HEK293 (cell line): ENCODE data around the gene PGBD2.

Experiments
- CTCF ChIA-PET: fragments of 350-600 bp; formaldehyde crosslinking; extraction: SDS; loops from one replicate; lab custom pipeline; 2021; ENCODE audit warnings: antibody characterized with exemption; lab: Yijun Ruan, JAX
- POLR2A ChIA-PET: fragments of 300-600 bp; formaldehyde crosslinking; extraction: SDS; loops from one replicate; lab custom pipeline; 2020; ENCODE audit warnings: antibody characterized with exemption, inconsistent platforms; lab: Yijun Ruan, JAX
- H3K27ac ChIP-seq: fragments of 200-500 bp; sonication (Bioruptor generic); 2 replicates; pipeline ENCODE4 v1.5.1; 2014; ENCODE audit warnings: low read depth, low read length, control low read depth, inconsistent platforms; ENCODE audit errors: extremely low read depth
- H3K36me3 ChIP-seq, 2 experiments: fragments of 200-500 bp in 1 of 2; sonication (Bioruptor generic) in 1 of 2; 1 replicate in 1 of 2; 2 replicates in 1 of 2; pipeline ENCODE4 v1.5.1; 2014 to 2017; ENCODE audit warnings: inconsistent platforms in 2 of 2, low read length in 2 of 2; ENCODE audit not compliant: control insufficient read depth in 2 of 2, insufficient read depth in 1 of 2
- H3K4me1 ChIP-seq: fragments of 200-500 bp; sonication (Bioruptor generic); 2 replicates; pipeline ENCODE4 v1.5.1; 2014; ENCODE audit warnings: mild to moderate bottlenecking, low read length, inconsistent platforms; ENCODE audit not compliant: control insufficient read depth, insufficient read depth
- H3K4me3 ChIP-seq: 2 replicates; pipeline ENCODE4 v1.5.1; 2011; ENCODE audit warnings: low read depth, mild to moderate bottlenecking, control low read depth, low read length, moderate library complexity
- H3K9me3 ChIP-seq: fragments of 200-500 bp; sonication (Bioruptor generic); 2 replicates; pipeline ENCODE4 v1.5.1; 2014; ENCODE audit warnings: low read depth, low read length, inconsistent platforms; ENCODE audit not compliant: control insufficient read depth, insufficient read depth
- ATF2 ChIP-seq: fragments of 450-650 bp; formaldehyde crosslinking; IDR thresholded peaks from 2 replicates; pipeline ENCODE4 v1.5.1; 2016; ENCODE audit warnings: missing biosample characterization, missing genetic modification characterization, low read depth
- EGR2 ChIP-seq: fragments of 450-650 bp; formaldehyde crosslinking; IDR thresholded peaks from 2 replicates; pipeline ENCODE4 v1.5.1; 2016; ENCODE audit warnings: low read depth, missing biosample characterization, missing genetic modification characterization
- GLI2 ChIP-seq: fragments of 450-650 bp; formaldehyde crosslinking; IDR thresholded peaks from 2 replicates; pipeline ENCODE4; 2017; ENCODE audit warnings: missing biosample characterization, missing genetic modification characterization, low read depth, borderline replicate concordance
- IKZF3 ChIP-seq: fragments of 450-650 bp; IDR thresholded peaks from 2 replicates; pipeline ENCODE4 v1.5.0; 2018; ENCODE audit warnings: missing biosample characterization, mild to moderate bottlenecking, missing genetic modification characterization, moderate library complexity
- OVOL3 ChIP-seq: fragments of 450-650 bp; formaldehyde crosslinking; IDR thresholded peaks from 2 replicates; pipeline ENCODE4 v1.5.1; 2016; ENCODE audit warnings: missing biosample characterization, missing genetic modification characterization
- PATZ1 ChIP-seq: fragments of 450-650 bp; formaldehyde crosslinking; IDR thresholded peaks from 2 replicates; pipeline ENCODE4 v1.5.1; 2016; ENCODE audit warnings: missing biosample characterization, missing genetic modification characterization
- PRDM4 ChIP-seq: fragments of 450-650 bp; formaldehyde crosslinking; IDR thresholded peaks from 2 replicates; pipeline ENCODE4 v1.5.1; 2017; ENCODE audit warnings: missing biosample characterization, missing genetic modification characterization
- SP3 ChIP-seq: fragments of 450-650 bp; formaldehyde crosslinking; IDR thresholded peaks from 2 replicates; pipeline ENCODE4 v1.5.1; 2016; ENCODE audit warnings: missing biosample characterization, missing genetic modification characterization
- ZBTB26 ChIP-seq: fragments of 450-650 bp; formaldehyde crosslinking; optimal IDR thresholded peaks from 2 replicates; pipeline ENCODE3; 2016; ENCODE audit warnings: missing biosample characterization, mild to moderate bottlenecking, missing genetic modification characterization
- ZBTB48 ChIP-seq: fragments of 450-650 bp; formaldehyde crosslinking; IDR thresholded peaks from 2 replicates; pipeline ENCODE4 v1.5.1; 2016; ENCODE audit warnings: missing biosample characterization, missing genetic modification characterization
- ZFHX2 ChIP-seq: fragments of 450-650 bp; formaldehyde crosslinking; conservative IDR thresholded peaks from 2 replicates; pipeline ENCODE4 v1.5.1; 2016; ENCODE audit warnings: missing biosample characterization, missing genetic modification characterization
- ZFP69B ChIP-seq: fragments of 450-650 bp; formaldehyde crosslinking; IDR thresholded peaks from 2 replicates; pipeline ENCODE4 v1.5.1; 2016; ENCODE audit warnings: missing biosample characterization, missing genetic modification characterization
- ZNF169 ChIP-seq: fragments of 450-650 bp; formaldehyde crosslinking; IDR thresholded peaks from 2 replicates; pipeline ENCODE4 v1.5.1; 2016; ENCODE audit warnings: missing biosample characterization, missing genetic modification characterization
- ZNF473 ChIP-seq: fragments of 450-650 bp; formaldehyde crosslinking; IDR thresholded peaks from 2 replicates; pipeline ENCODE4 v1.5.1; 2017; ENCODE audit warnings: missing biosample characterization, missing genetic modification characterization
- ZNF529 ChIP-seq: fragments of 450-650 bp; formaldehyde crosslinking; IDR thresholded peaks from 2 replicates; pipeline ENCODE4 v1.5.1; 2017; ENCODE audit warnings: missing genetic modification characterization, missing biosample characterization; ENCODE audit not compliant: insufficient replicate concordance
- ZNF561 ChIP-seq: fragments of 450-650 bp; IDR thresholded peaks from 2 replicates; pipeline ENCODE4 v1.5.1; 2018; ENCODE audit warnings: missing biosample characterization, missing genetic modification characterization, borderline replicate concordance
- ZNF624 ChIP-seq: fragments of 450-650 bp; formaldehyde crosslinking; IDR thresholded peaks from 2 replicates; pipeline ENCODE4 v1.5.1; 2017; ENCODE audit warnings: missing biosample characterization, missing genetic modification characterization
- ZNF692 ChIP-seq: fragments of 450-650 bp; formaldehyde crosslinking; IDR thresholded peaks from 2 replicates; pipeline ENCODE4 v1.5.1; 2016; ENCODE audit warnings: missing biosample characterization, missing genetic modification characterization
- ZNF76 ChIP-seq: fragments of 450-650 bp; formaldehyde crosslinking; IDR thresholded peaks from 2 replicates; pipeline ENCODE4; 2016; ENCODE audit warnings: low read depth, missing biosample characterization, missing genetic modification characterization, borderline replicate concordance
- TF ChIP-seq, protein P1 (sequence below): fragments of 450-650 bp; formaldehyde crosslinking; IDR thresholded peaks from 2 replicates; pipeline ENCODE4 v1.5.1; 2016; ENCODE audit warnings: missing biosample characterization, missing genetic modification characterization

PGBD2 gene

GRCh38 chr1:248858096-248858890 is 47.7 kb upstream of the PGBD2 start:
- Histone ChIP-seq H3K4me3 (peak overlapping the region; percentile 49), H3K36me3 (peaks cover 0 to 39% of the 10 kb centered on the region in 2 experiments; a peak in 1 of 3 replicates), H3K9me3 (no peaks in the 10 kb centered on the region), H3K27ac (peak overlapping the region; percentile 44; the same call in 1 of the 2 replicates), H3K4me1 (no peaks in the 10 kb centered on the region)
- TF ChIP-seq ZNF473 (tag by site-specific recombination), result no peak
- TF ChIP-seq GLI2, result no peak
- 0 out of 2 replicates have a peak, but pooled peaks have one; percentile 32 for TF ChIP-seq ZBTB48 (tag by site-specific recombination)
- no peak for TF ChIP-seq ZFHX2 (tag by site-specific recombination)
- TF ChIP-seq ZNF529, result no peak
- peak; percentile 34; the same call in 1 of the 2 replicates for TF ChIP-seq PATZ1 (tag by site-specific recombination)
- TF ChIP-seq OVOL3 (tag by site-specific recombination), result no peak
- 0 out of 2 replicates have a peak, but pooled peaks have one; percentile 18 for TF ChIP-seq PRDM4 (tag by site-specific recombination)
- TF ChIP-seq, protein P1, sequence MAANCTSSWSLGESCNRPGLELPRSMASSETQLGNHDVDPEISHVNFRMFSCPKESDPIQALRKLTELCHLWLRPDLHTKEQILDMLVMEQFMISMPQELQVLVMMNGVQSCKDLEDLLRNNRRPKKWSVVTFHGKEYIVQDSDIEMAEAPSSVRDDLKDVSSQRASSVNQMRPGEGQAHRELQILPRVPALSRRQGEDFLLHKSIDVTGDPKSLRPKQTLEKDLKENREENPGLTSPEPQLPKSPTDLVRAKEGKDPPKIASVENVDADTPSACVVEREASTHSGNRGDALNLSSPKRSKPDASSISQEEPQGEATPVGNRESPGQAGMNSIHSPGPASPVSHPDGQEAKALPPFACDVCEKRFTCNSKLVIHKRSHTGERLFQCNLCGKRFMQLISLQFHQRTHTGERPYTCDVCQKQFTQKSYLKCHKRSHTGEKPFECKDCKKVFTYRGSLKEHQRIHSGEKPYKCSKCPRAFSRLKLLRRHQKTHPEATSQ (tag by site-specific recombination), result no peak
- TF ChIP-seq EGR2 (tag by site-specific recombination), result no peak
- no peak for TF ChIP-seq ZNF624 (tag by site-specific recombination)
- TF ChIP-seq ZNF169 (tag by site-specific recombination), result no peak
- CTCF ChIA-PET, result interaction anchor here (0.7 to 1.1 kb wide), 2 partner anchors 9 to 13 kb away, joined by 3 to 4 read pairs; no protein-coding TSS in a partner anchor
- POLR2A ChIA-PET, result interaction anchor here (1.5 kb wide), 1 partner anchor 21 kb away, joined by 8 read pairs; the partner anchor contains the start of gene ZNF672

DNA sequence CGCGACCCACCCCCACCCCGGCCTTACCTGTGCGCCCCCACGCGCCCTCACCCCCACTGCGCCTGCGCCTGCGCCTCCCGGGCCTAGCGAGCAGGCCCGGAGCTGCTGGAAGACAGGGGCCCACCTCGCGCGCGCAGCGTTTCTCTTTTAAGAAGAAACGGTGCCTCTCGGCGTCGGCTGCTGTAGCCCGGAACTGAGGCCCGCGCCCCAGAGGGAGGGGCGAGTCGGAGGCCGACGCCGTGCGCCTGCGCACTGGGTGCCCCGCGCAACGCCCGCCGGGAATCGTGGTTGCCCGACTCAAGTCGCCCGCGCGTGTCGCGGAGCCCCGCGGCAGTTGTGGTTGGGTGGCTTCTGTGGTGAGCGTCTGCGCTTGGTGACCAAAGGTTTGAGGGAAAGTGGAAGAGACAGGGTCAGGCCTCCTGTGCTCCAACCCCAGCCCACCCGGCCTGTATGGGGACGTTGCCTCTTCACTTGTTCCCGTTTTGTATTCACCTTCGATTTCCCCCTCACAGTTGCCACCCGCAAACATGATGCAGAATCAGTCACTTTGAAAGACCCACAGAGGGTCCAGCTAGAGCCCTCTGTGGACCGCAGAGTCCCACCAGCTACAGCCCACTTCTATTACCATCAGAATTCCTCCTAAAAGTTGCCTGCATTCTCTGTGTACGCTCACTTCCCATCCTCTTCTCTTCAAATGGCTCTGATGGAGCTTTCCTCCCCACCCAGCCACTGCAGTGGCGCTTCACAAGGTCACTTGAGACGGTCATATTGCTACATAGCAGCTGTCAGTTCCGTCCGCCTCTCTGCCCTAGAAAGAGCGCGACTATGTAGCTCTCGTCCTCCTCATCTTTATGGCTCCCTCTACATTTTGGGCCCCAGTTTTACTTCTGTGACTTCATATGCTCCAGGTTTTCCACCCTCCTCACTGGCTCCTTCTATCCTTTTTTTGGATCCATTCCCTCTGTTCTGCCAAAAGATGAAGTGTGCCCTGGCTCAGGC is 46.8 kb upstream of the PGBD2 start, which contains the start of gene ZNF692:
Gene ZNF692 (minus strand): TSS at position 195 of the 999 bp plus-strand sequence. CDS start 776 bp downstream, outside the sequence.
- H3K27ac ChIP-seq, result peak within 1 kb of the TSS; percentile 44; the same call in 1 of the 2 replicates
- POLR2A ChIA-PET, result interaction anchor here (0.9 to 1.5 kb wide), 2 partner anchors 14 to 21 kb away, joined by 4 to 8 read pairs; partner anchors contain the start of gene ZNF672
- CTCF ChIA-PET, result interaction anchor here (1.1 kb wide), 1 partner anchor 14 kb away, joined by 4 read pairs; no protein-coding TSS in a partner anchor
- peak within 1 kb of the TSS; percentile 49 for H3K4me3 ChIP-seq
- H3K4me1 ChIP-seq, result no peaks in the 10 kb centered on the region
- H3K36me3 ChIP-seq, result peaks cover 0 to 30% of the 10 kb centered on the region in 2 experiments; a peak in 1 of 3 replicates
- H3K9me3 ChIP-seq, result no peaks in the 10 kb centered on the region
- TF ChIP-seq ZNF76 (tag by site-specific recombination) (peak; percentile 42; the same call in 1 of the 2 replicates), IKZF3 (tag by site-specific recombination) (no peak), ZBTB26 (peak; percentile 59), ZFP69B (tag by site-specific recombination) (peak; percentile 98), ATF2 (tag by site-specific recombination) (no peak), SP3 (tag by site-specific recombination) (0 out of 2 replicates have a peak, but pooled peaks have one; percentile 17), ZNF561 (tag by site-specific recombination) (peak; percentile 39; the same call in 1 of the 2 replicates), ZNF692 (tag by site-specific recombination) (peak; percentile 100)
